DMS114 treated with DMSO at 0.1 percent for 48 hours (cell line): Measurements from ENCODE around the gene NUCB1.

Experiments used
- DNase-seq: peaks from one replicate; lab custom pipeline; 2025; ENCODE audit not compliant: unreplicated experiment; lab: John Stamatoyannopoulos, UW

NUCB1 gene

GRCh38 chr19:48933382-48933932 lies 33.3 kb downstream of the NUCB1 start, which contains the start of gene DHDH:
TSS of gene DHDH (plus strand) at chr19:48933699. CDS start at chr19:48933722, 23 bp downstream.
- DNase-seq: peak; percentile 65

GRCh38 chr19:48934837-48935236 lies 34.7 kb downstream of the NUCB1 start:
- no peak for DNase-seq

GRCh38 chr19:48935864-48936263 lies 35.8 kb downstream of the NUCB1 start:
- DNase-seq: no peak

GRCh38 chr19:48938256-48938655 lies 38.1 kb downstream of the NUCB1 start:
- no peak for DNase-seq

GRCh38 chr19:48940902-48941301 lies 40.8 kb downstream of the NUCB1 start:
- DNase-seq: no peak

GRCh38 chr19:48943081-48943480 lies 43.0 kb downstream of the NUCB1 start:
- DNase-seq: no peak

GRCh38 chr19:48945415-48945814 lies 45.3 kb downstream of the NUCB1 start:
- no peak for DNase-seq

- no peak for DNase-seq
These were observed 45.7 kb downstream of the NUCB1 start for GRCh38 chr19:48945817-48946216.

GRCh38 chr19:48946463-48947257 lies 46.5 kb downstream of the NUCB1 start:
- no peak for DNase-seq

- DNase-seq: no peak
These were observed 47.1 kb downstream of the NUCB1 start for GRCh38 chr19:48947258-48947542.

GRCh38 chr19:48950159-48950558 lies 50.0 kb downstream of the NUCB1 start:
- no peak for DNase-seq

- DNase-seq: no peak
These were observed 50.9 kb downstream of the NUCB1 start for GRCh38 chr19:48950830-48951519.

- DNase-seq: no peak
These were observed 53.0 kb downstream of the NUCB1 start for GRCh38 chr19:48953141-48953540.

- DNase-seq: no peak
These were observed 54.0 kb downstream of the NUCB1 start for GRCh38 chr19:48953990-48954594.

GRCh38 chr19:48954595-48955307 lies 54.6 kb downstream of the NUCB1 start, which contains the start of gene BAX:
TSS of gene BAX (plus strand) at chr19:48954875. CDS start at chr19:48954929, 54 bp downstream.
- DNase-seq: peak; percentile 83

- DNase-seq: no peak
These were observed 55.3 kb downstream of the NUCB1 start for GRCh38 chr19:48955308-48955958.

GRCh38 chr19:48958006-48958405 lies 57.9 kb downstream of the NUCB1 start:
- no peak for DNase-seq

GRCh38 chr19:48959341-48960239 lies 59.5 kb downstream of the NUCB1 start:
- DNase-seq: no peak

- no peak for DNase-seq
These were observed 61.0 kb downstream of the NUCB1 start for GRCh38 chr19:48961051-48961649.
